ENCODE data around the gene SLC16A10.

- TF ChIP-seq CTCF (IDR thresholded peaks at IDR 0.05; ENCODE audit: low read depth, low read length): no peak
- TF ChIP-seq EZH2phosphoT487 (IDR thresholded peaks at IDR 0.05; ENCODE audit: low read depth): no peak
Observed at GRCh38 chr6:111080698-111081097, 6.6 kb upstream of the SLC16A10 start.
